Fibroblast of the aortic adventitia (primary cell): ENCODE data around the gene VPS72. TPM values are rescaled to one million over a fixed set of nuclear protein-coding genes. Genes with fewer than 3 reads are reported as not detected.

Source experiments
- DNase-seq: peaks from one replicate; pipeline ENCODE4 v3.0.0-alpha.2; 2010; ENCODE audit warnings: low read depth
- H3K4me3 ChIP-seq: 2 replicates; pipeline ENCODE4 v1.5.1; 2011; ENCODE audit warnings: low read depth, mild to moderate bottlenecking, control low read depth, low read length, moderate library complexity
- total RNA-seq: library from RNA; depleted of rRNA; stranded (reverse); fragments of >200 nt; gene quantifications from 2 replicates; pipeline ENCODE4 v1.2.3, GENCODE V29; 2012; ENCODE audit warnings: low replicate concordance
- TF ChIP-seq, protein P1 (sequence below): IDR thresholded peaks from 2 replicates; pipeline ENCODE4 v1.5.1; 2011; ENCODE audit warnings: mild to moderate bottlenecking, low read length, control low read depth, inconsistent platforms; ENCODE audit not compliant: insufficient read depth

Gene VPS72
- total RNA-seq, 1 donor = 42.8 TPM

DNA sequence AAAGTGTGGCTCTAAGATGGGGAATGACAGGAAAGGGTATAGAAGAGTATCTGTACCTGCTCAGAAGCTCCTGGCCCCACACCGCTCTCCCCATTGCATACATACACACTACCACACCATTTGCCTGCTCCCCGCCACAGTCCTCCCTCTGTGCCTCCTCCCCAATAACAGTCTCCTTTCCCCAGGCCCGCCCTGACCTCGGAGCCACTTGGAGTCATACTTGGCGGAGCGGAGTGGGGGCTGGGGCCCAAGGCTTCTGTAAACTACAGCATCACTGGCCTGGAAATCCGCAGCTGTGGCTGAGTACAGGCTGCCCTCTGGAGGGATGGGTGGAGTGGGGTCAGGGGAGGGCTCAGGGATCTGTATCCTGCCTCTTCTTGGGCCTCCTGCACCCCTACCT, 52.2 kb downstream of the VPS72 start:
- TF ChIP-seq, protein P1, sequence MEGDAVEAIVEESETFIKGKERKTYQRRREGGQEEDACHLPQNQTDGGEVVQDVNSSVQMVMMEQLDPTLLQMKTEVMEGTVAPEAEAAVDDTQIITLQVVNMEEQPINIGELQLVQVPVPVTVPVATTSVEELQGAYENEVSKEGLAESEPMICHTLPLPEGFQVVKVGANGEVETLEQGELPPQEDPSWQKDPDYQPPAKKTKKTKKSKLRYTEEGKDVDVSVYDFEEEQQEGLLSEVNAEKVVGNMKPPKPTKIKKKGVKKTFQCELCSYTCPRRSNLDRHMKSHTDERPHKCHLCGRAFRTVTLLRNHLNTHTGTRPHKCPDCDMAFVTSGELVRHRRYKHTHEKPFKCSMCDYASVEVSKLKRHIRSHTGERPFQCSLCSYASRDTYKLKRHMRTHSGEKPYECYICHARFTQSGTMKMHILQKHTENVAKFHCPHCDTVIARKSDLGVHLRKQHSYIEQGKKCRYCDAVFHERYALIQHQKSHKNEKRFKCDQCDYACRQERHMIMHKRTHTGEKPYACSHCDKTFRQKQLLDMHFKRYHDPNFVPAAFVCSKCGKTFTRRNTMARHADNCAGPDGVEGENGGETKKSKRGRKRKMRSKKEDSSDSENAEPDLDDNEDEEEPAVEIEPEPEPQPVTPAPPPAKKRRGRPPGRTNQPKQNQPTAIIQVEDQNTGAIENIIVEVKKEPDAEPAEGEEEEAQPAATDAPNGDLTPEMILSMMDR = no peak
- no peak overlapping the region for H3K4me3 ChIP-seq
- no peak for DNase-seq

- H3K4me3 ChIP-seq = no peak overlapping the region
- TF ChIP-seq, protein P1 = no peak
- DNase-seq = no peak
These were observed 54.3 kb downstream of the VPS72 start for GRCh38 chr1:151135433-151136385.

DNA sequence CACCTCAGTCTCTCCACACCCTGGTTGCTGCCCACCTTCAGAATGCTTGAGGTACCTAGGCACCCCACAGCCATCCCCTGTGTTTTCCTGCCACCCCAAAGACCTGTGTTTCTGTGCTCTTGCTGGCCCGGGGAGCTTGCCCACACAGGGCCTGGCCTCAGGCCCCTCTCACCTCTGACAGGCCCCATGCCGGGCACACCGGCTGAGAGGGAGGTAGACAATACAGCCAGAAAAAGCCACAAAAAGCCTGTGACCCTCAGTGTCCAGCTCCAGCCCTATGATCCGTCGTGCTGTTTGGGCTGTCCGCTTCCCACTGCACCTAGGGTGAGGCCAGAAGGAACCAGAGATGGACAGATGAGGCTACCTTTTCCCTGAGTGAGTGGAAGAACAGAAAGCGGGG, 55.0 kb downstream of the VPS72 start:
- no peak overlapping the region for H3K4me3 ChIP-seq
- TF ChIP-seq, protein P1 = no peak
- no peak for DNase-seq

DNA sequence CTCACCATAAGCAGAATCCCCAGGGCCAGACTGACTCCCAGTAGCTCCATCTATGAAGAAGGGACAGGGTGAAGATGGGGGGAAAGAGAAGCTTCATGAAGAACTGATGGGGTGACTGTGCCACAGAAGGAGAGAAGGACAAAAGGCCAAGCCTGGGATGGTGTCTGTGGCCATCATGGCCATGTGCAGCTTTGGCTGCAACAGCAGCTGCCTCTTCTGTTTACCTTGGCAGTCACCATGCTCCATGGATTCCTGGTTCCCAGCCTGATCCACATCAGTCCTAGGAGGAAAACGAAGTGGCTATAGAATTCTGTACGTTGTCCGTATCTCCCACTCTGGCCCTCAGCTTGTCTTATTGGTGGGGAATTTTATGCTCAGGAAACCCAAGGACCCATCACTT, 55.6 kb downstream of the VPS72 start:
- H3K4me3 ChIP-seq = no peak overlapping the region
- TF ChIP-seq, protein P1 = no peak
- DNase-seq = no peak

DNA sequence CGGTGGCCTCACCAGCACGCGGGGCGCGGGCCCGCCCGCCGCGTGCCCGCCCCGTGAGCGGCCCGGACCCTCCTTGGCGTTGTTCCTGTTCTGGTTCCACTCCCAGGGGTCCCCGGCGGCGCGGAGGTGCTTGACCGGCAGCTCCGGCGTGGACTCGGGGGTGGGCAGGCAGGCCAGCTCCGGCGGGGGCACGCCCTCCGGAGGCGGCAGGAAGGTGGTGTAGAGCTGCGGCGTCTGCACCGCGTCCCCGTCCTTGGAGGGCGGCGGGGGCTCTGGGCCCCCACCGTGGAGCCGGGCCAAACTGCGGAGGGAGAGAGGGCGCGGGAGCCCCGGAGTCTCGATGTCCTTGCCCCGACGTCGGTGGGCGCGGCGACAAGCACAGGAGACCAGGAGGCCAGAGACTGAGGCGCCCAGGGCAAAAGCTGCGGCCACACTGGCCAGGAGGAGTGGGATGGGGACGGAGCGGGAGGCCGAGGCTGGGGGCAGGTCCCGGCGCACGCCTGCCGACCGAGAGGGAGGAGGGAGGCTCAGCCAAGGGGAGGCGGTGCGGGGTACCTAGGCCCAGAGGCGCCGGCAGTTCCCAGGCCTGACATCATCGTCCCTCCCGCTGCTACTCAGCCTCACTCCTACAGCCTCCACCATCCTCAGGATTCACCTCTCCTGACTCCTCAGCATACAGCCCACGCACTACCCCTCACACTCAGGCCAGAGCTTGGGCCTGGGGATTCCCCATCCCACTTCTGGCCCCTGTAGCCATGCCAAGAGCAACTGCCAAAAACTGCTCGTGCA, 56.8 kb downstream of the VPS72 start:
- TF ChIP-seq, protein P1 = no peak
- no peak overlapping the region for H3K4me3 ChIP-seq
- DNase-seq = no peak

GRCh38 chr1:151132335-151133017, 57.5 kb downstream of the VPS72 start:
- TF ChIP-seq, protein P1 = no peak
- DNase-seq = no peak
- H3K4me3 ChIP-seq = no peak overlapping the region
